CD14-positive monocyte (primary cell): Measurements from ENCODE around the gene IFT57. TPM values are rescaled to one million over a fixed set of nuclear protein-coding genes. Genes with fewer than 3 reads are reported as not detected.

Experiments used
- DNase-seq, 3 donors: peaks; one replicate each; pipeline ENCODE4 v3.0.0-alpha.2; 2011 to 2022
- H2AFZ ChIP-seq: 2 replicates; pipeline ENCODE4 v1.6.0; 2012; ENCODE audit warnings: mild to moderate bottlenecking, low read depth, low read length, inconsistent platforms; ENCODE audit not compliant: insufficient read depth, poor library complexity, severe bottlenecking
- H3K27ac ChIP-seq, 2 donors: 1 replicate in 1 of 2; 2 replicates in 1 of 2; pipeline ENCODE4 v1.5.1; 2012 to 2013; ENCODE audit warnings: low read length in 2 of 2, control low read depth in 1 of 2, inconsistent platforms in 1 of 2, low read depth in 1 of 2, mild to moderate bottlenecking in 1 of 2
- H3K27me3 ChIP-seq, 2 donors: one replicate each; pipeline versions ENCODE4 v1.6.0 to v1.6.1; 2011 to 2013; ENCODE audit warnings: low read length in 2 of 2; ENCODE audit not compliant: control insufficient read depth in 2 of 2, insufficient read depth in 2 of 2
- H3K36me3 ChIP-seq, 2 donors: replicated peaks in 1 of 2; 1 replicate in 1 of 2; 2 replicates in 1 of 2; pipeline versions ENCODE4 v1.5.1 to v1.6.1; 2012 to 2013; ENCODE audit warnings: low read length in 2 of 2, control low read depth in 1 of 2, inconsistent platforms in 1 of 2, mild to moderate bottlenecking in 1 of 2; ENCODE audit not compliant: insufficient read depth in 2 of 2, control insufficient read depth in 1 of 2
- H3K4me1 ChIP-seq, 2 donors: 1 replicate in 1 of 2; 2 replicates in 1 of 2; pipeline versions ENCODE4 v1.5.1 to v1.6.1; 2012 to 2013; ENCODE audit warnings: low read length in 2 of 2, control low read depth in 1 of 2, inconsistent platforms in 1 of 2, mild to moderate bottlenecking in 1 of 2, moderate library complexity in 1 of 2; ENCODE audit not compliant: insufficient read depth in 2 of 2, control insufficient read depth in 1 of 2
- H3K4me2 ChIP-seq: replicated peaks from 2 replicates; pipeline ENCODE3; 2012; ENCODE audit warnings: low read length, moderate library complexity, mild to moderate bottlenecking; ENCODE audit not compliant: poor library complexity, severe bottlenecking; ENCODE audit errors: extremely low read depth
- H3K4me3 ChIP-seq, 3 experiments: fragments of 200-600 bp in 1 of 3; sonication (generic) in 1 of 3; replicated peaks in 1 of 3; 1 replicate in 2 of 3; 2 replicates in 1 of 3; pipeline ENCODE4 v1.5.1; 2011 to 2013; ENCODE audit warnings: low read length in 3 of 3, mild to moderate bottlenecking in 3 of 3, control low read depth in 2 of 3, low read depth in 2 of 3, inconsistent platforms in 1 of 3, moderate library complexity in 1 of 3
- H3K79me2 ChIP-seq: 2 replicates; pipeline ENCODE4 v1.6.0; 2012; ENCODE audit warnings: mild to moderate bottlenecking, control low read depth, inconsistent platforms, low read length, moderate library complexity; ENCODE audit not compliant: insufficient read depth
- H3K9ac ChIP-seq: 2 replicates; pipeline ENCODE4 v1.6.0; 2017; ENCODE audit warnings: low read length, mild to moderate bottlenecking; ENCODE audit not compliant: insufficient read depth, poor library complexity, severe bottlenecking
- H3K9me3 ChIP-seq, 2 donors: replicated peaks in 1 of 2; 1 replicate in 1 of 2; 2 replicates in 1 of 2; pipeline versions ENCODE4 v1.5.1 to v1.6.1; 2012 to 2013; ENCODE audit warnings: low read length in 2 of 2, control low read depth in 1 of 2; ENCODE audit not compliant: control insufficient read depth in 1 of 2, insufficient read depth in 1 of 2
- H4K20me1 ChIP-seq: 2 replicates; pipeline ENCODE4 v1.6.0; 2012; ENCODE audit warnings: mild to moderate bottlenecking, low read length, control low read depth, moderate library complexity; ENCODE audit not compliant: insufficient read depth
- H3K27ac Mint-ChIP-seq, 7 donors: one replicate each; pipeline ENCODE4 v1.8.0; 2020; ENCODE audit warnings: mild to moderate bottlenecking in 7 of 7, mixed read lengths in 7 of 7, moderate library complexity in 6 of 7, inconsistent platforms in 2 of 7
- H3K27me3 Mint-ChIP-seq, 3 donors: one replicate each; pipeline ENCODE4 v1.8.0; 2021 to 2022; ENCODE audit warnings: low read depth in 3 of 3, mild to moderate bottlenecking in 3 of 3, mixed read lengths in 3 of 3, moderate library complexity in 3 of 3, inconsistent platforms in 1 of 3
- H3K36me3 Mint-ChIP-seq, 2 donors: one replicate each; pipeline ENCODE4 v1.8.0; 2020; ENCODE audit warnings: mixed read lengths in 2 of 2, inconsistent platforms in 1 of 2, mild to moderate bottlenecking in 1 of 2
- H3K4me1 Mint-ChIP-seq: one replicate; pipeline ENCODE4 v1.8.0; 2020; ENCODE audit warnings: mild to moderate bottlenecking, mixed read lengths
- H3K4me3 Mint-ChIP-seq, 2 donors: one replicate each; pipeline ENCODE4 v1.8.0; 2020; ENCODE audit warnings: mild to moderate bottlenecking in 2 of 2, mixed read lengths in 2 of 2, moderate library complexity in 1 of 2
- H3K9me3 Mint-ChIP-seq, 7 donors: one replicate each; pipeline ENCODE4 v1.8.0; 2020 to 2022; ENCODE audit warnings: mixed read lengths in 7 of 7, mild to moderate bottlenecking in 6 of 7, moderate library complexity in 6 of 7, inconsistent platforms in 2 of 7
- CTCF ChIP-seq: fragments of 200-600 bp; IDR thresholded peaks from one replicate; pipeline ENCODE4 v1.8.0; 2022; ENCODE audit warnings: antibody characterized with exemption, mild to moderate bottlenecking
- WGBS: methylation state at CpG from one replicate; pipeline ENCODE4 v1.1.5; 2013; ENCODE audit warnings: missing lambda C conversion rate; ENCODE audit not compliant: insufficient coverage; 5-methylcytosine and 5-hydroxymethylcytosine counted together
- intact Hi-C, 2 donors: fragments of 100-400 bp; cut with micrococcal nuclease; formaldehyde crosslinking; loops; one replicate each; pipeline versions ENCODE4 v1.15.0 to v1.15.1; 2023
- polyA plus RNA-seq, 3 donors: library from polyadenylated mRNA; depleted of rRNA in 1 of 3; unstranded in 2 of 3; stranded (reverse) in 1 of 3; fragments of 300-500 nt in 2 of 3; fragments of >200 nt in 1 of 3; fragmentation: Illumina TruSeq in 2 of 3; gene quantifications; 1 replicate in 2 of 3; 2 replicates in 1 of 3; pipeline ENCODE4 v1.2.3, GENCODE V29; 2012 to 2021

The IFT57 gene
- polyA plus RNA-seq, 3 donors: 4.9 to 22.9 (median 15.1) TPM

GRCh38 chr3:108150200-108150599, 72.0 kb downstream of the IFT57 start:
- peaks cover 5 to 25% (median 10%) of the 10 kb centered on the region in 7 donors for H3K9me3 Mint-ChIP-seq
- no peak for TF ChIP-seq CTCF
- Histone ChIP-seq H4K20me1 (no peaks in the 10 kb centered on the region), H3K4me2 (no peak overlapping the region), H3K27me3 (no peaks in the 10 kb centered on the region), H3K79me2 (no peaks in the 10 kb centered on the region), H3K9ac (no peak overlapping the region), H3K27ac (no peak overlapping the region), H2AFZ (no peak overlapping the region), H3K36me3 (no peaks in the 10 kb centered on the region), H3K4me3 (no peak overlapping the region), H3K9me3 (peaks cover 0 to 12% of the 10 kb centered on the region in 2 donors), H3K4me1 (no peaks in the 10 kb centered on the region)
- H3K27ac Mint-ChIP-seq: no peak overlapping the region
- intact Hi-C loops: no loop called here
- H3K36me3 Mint-ChIP-seq: no peaks in the 10 kb centered on the region
- H3K4me1 Mint-ChIP-seq: peaks cover 7% of the 10 kb centered on the region
- WGBS: 98% methylated on average over 6 of the region's 10 CpGs
- H3K4me3 Mint-ChIP-seq: no peak overlapping the region
- H3K27me3 Mint-ChIP-seq: no peaks in the 10 kb centered on the region
- no peak for DNase-seq

GRCh38 chr3:108146139-108146538, 76.1 kb downstream of the IFT57 start:
- no CpG with 5 or more reads among the region's 5 CpGs for whole genome bisulfite sequencing
- H2AFZ ChIP-seq: no peak overlapping the region
- no peak overlapping the region for H3K4me2 ChIP-seq
- intact Hi-C loops: no loop called here
- no peak overlapping the region for H3K4me3 ChIP-seq
- Mint-ChIP-seq H3K9me3 (peaks cover 0 to 15% (median 10%) of the 10 kb centered on the region in 7 donors), H3K27ac (no peak overlapping the region), H3K36me3 (no peaks in the 10 kb centered on the region), H3K27me3 (no peaks in the 10 kb centered on the region), H3K4me1 (no peaks in the 10 kb centered on the region), H3K4me3 (no peak overlapping the region)
- no peak overlapping the region for H3K9ac ChIP-seq
- no peaks in the 10 kb centered on the region for H3K79me2 ChIP-seq
- no peaks in the 10 kb centered on the region for H3K36me3 ChIP-seq
- H3K9me3 ChIP-seq: peaks cover 0 to 9% of the 10 kb centered on the region in 2 donors
- H3K27me3 ChIP-seq: no peaks in the 10 kb centered on the region
- no peak for TF ChIP-seq CTCF
- DNase-seq: no peak
- H3K4me1 ChIP-seq: no peaks in the 10 kb centered on the region
- no peaks in the 10 kb centered on the region for H4K20me1 ChIP-seq
- no peak overlapping the region for H3K27ac ChIP-seq
